Measurements from ENCODE around the gene MPZL3.

DNA sequence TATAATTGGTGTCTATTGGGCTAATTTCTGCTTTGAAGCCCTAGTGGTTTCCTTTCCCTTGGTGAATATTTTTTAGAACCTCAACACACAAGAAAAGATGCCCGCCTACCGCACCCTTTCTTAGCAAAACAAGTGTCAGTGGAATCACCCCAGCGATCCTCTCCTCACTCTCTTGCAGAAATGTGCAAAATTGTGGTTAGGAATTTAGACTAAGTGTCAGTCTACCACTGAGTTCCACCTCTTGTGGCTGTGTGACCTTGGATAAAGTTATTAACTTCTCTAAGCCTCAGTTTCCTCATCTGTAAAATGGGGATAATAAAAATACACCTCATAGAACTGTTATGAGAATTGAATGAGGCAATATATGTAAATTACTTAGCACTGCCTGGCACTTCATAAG is 22.1 kb downstream of the MPZL3 start:
- TF ChIP-seq, protein P1, sequence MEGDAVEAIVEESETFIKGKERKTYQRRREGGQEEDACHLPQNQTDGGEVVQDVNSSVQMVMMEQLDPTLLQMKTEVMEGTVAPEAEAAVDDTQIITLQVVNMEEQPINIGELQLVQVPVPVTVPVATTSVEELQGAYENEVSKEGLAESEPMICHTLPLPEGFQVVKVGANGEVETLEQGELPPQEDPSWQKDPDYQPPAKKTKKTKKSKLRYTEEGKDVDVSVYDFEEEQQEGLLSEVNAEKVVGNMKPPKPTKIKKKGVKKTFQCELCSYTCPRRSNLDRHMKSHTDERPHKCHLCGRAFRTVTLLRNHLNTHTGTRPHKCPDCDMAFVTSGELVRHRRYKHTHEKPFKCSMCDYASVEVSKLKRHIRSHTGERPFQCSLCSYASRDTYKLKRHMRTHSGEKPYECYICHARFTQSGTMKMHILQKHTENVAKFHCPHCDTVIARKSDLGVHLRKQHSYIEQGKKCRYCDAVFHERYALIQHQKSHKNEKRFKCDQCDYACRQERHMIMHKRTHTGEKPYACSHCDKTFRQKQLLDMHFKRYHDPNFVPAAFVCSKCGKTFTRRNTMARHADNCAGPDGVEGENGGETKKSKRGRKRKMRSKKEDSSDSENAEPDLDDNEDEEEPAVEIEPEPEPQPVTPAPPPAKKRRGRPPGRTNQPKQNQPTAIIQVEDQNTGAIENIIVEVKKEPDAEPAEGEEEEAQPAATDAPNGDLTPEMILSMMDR (optimal IDR thresholded peaks at IDR 0.05 in 1 of 3, IDR thresholded peaks at IDR 0.05 in 1 of 3, conservative IDR thresholded peaks at IDR 0.05 in 1 of 3; ENCODE audit: extremely low read depth in 1 of 3, insufficient read depth in 2 of 3, low read length in 3 of 3) = no peak
- no peak for TF ChIP-seq EZH2 (IDR thresholded peaks at IDR 0.05; ENCODE audit: low read length)

All from keratinocyte (primary cell).